CD4-positive, alpha-beta T cell treated with Interleukin-21 for 1 hour (primary cell): ENCODE data around the gene HMGB1.
A peak's percentile ranks its signal among the peaks of the same experiment; 100 is the strongest.

Experiments
- DNase-seq: peaks from one replicate; pipeline ENCODE4 v3.0.0-alpha.2; 2020

Gene HMGB1

GRCh38 chr13:30465593-30466357 lies at the start of gene HMGB1:
TSS of gene HMGB1 (minus strand) at chr13:30465936. CDS start at chr13:30463680, 2,256 bp downstream.
- DNase-seq = peak; percentile 98

- no peak for DNase-seq
Observed at GRCh38 chr13:30510811-30511371, 45.2 kb upstream of the HMGB1 start.

GRCh38 chr13:30510091-30510490 lies 44.4 kb upstream of the HMGB1 start:
- no peak for DNase-seq

- DNase-seq = no peak
Observed at GRCh38 chr13:30509254-30510050, 43.7 kb upstream of the HMGB1 start.

- DNase-seq = no peak
Observed at GRCh38 chr13:30504081-30504480, 38.3 kb upstream of the HMGB1 start.

- DNase-seq = no peak
Observed at GRCh38 chr13:30502237-30502636, 36.5 kb upstream of the HMGB1 start.

- DNase-seq = no peak
Observed at GRCh38 chr13:30499338-30499737, 33.6 kb upstream of the HMGB1 start.

GRCh38 chr13:30496147-30496546 lies 30.4 kb upstream of the HMGB1 start:
- no peak for DNase-seq

GRCh38 chr13:30495746-30496145 lies 30.0 kb upstream of the HMGB1 start:
- no peak for DNase-seq

- DNase-seq = no peak
Observed at GRCh38 chr13:30493658-30494381, 28.1 kb upstream of the HMGB1 start.

- DNase-seq = no peak
Observed at GRCh38 chr13:30487075-30487470, 21.3 kb upstream of the HMGB1 start.

- no peak for DNase-seq
Observed at GRCh38 chr13:30486230-30487074, 20.7 kb upstream of the HMGB1 start.

- no peak for DNase-seq
Observed at GRCh38 chr13:30481241-30481760, 15.6 kb upstream of the HMGB1 start.

- no peak for DNase-seq
Observed at GRCh38 chr13:30480292-30480950, 14.7 kb upstream of the HMGB1 start.

- DNase-seq = no peak
Observed at GRCh38 chr13:30479883-30480219, 14.1 kb upstream of the HMGB1 start.

GRCh38 chr13:30479154-30479882 lies 13.6 kb upstream of the HMGB1 start:
- no peak for DNase-seq

GRCh38 chr13:30477346-30478195 lies 11.8 kb upstream of the HMGB1 start:
- no peak for DNase-seq

- no peak for DNase-seq
Observed at GRCh38 chr13:30473675-30474074, 7.9 kb upstream of the HMGB1 start.

GRCh38 chr13:30466841-30467252 lies 1.1 kb upstream of the HMGB1 start:
- no peak for DNase-seq

GRCh38 chr13:30466358-30466714 lies 600 bp upstream of the HMGB1 start:
- DNase-seq = no peak
